ENCODE measurements around the gene ABHD11.
"Not testable (repeated sequence)": the region's sequence is repeated elsewhere in the genome, so short reads cannot be mapped to it uniquely, and the experiment has no call there.

Gene ABHD11

DNA sequence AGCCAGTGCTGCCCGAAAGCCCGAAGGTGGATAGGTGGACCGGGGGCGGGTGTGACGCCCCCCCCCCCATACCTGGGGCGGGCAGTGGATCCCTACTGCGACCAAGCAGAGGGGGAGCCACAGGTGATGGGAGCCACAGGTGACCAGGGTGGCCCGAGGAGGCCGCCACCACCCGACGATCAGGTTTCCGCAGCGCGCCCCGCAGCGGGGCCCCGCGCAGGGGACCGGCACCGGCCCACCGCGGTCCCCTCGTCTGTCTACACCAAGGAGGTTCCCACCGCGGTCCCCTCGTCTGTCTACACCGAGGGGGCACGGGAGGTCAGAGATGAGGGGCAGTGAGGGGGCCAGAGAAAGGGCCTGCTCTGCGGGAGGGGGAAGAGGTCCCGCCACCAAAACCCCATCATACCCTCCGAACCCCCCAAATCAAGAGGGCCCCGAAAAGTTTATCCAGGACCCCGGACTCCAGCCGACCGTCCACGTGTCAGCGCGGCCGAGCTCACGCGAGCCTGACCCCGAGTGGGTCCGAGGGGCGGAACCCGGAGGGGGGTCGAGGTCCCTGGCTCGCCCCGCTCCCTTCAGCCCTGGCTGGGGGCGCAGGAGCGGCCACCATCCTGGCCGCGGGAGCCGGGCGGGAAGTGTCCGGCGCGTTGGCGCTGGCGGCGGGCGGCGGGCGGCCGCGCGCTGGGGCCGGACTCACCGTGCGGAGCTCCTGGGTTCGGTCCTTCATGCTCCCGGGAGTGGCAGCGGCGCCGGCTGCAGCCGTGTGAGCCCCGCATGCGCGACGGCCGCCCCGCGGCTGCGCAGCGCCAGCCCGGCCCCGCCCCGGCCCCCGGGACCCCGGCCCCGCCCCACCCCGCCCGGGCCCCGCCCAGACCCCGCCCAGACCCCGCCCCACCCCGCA lies 19.4 kb downstream of the ABHD11 start, which contains the start of gene STX1A:
TSS of gene STX1A (minus strand) at position 765 of the 901 bp plus-strand sequence. CDS start at position 727, 38 bp downstream.
- DNase-seq (ENCODE audit: low spot score), result peak; percentile 60

DNA sequence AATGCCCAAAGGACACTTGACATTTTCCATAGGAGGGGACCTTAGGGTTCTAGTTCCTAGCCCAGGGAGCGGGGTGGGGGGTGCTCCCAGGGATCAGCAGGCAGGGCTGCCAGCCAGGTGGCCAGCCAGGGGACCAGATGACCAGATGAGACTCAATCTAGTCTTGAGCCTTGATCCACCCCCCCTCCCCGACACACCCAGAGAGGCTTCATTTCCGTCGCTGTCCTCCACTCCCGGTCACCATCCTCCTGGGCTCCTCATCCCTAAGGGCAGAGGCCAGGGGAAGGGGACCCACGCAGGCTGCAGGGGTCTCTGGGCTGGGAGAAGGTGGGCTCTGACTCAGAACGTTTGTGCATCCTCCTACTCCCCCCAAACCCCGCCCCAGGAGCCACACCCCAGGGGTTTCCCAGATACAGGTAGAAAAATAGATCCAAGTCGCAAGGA lies 20.1 kb downstream of the ABHD11 start:
- DNase-seq (ENCODE audit: low spot score), result no peak

DNA sequence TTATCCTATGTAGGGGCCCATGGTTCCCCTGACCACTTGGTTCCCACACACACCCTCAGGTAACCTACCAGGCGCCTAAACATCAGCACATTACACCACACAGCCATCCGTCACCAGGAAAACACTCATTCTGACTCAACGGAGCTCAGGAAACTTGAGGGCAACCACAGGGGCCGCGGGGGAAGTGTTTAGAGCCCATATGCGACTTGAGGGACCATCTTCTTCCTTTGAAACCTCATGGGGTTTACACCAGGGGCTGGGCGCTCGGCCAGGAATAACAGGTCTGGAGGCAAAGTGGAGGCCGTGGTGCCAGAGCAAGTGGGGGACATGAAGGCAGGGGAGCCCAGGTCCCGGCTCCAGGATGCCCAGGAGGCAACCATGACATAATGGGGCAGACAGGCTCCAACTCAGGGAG lies 20.6 kb downstream of the ABHD11 start:
- DNase-seq (ENCODE audit: low spot score), result no peak

DNA sequence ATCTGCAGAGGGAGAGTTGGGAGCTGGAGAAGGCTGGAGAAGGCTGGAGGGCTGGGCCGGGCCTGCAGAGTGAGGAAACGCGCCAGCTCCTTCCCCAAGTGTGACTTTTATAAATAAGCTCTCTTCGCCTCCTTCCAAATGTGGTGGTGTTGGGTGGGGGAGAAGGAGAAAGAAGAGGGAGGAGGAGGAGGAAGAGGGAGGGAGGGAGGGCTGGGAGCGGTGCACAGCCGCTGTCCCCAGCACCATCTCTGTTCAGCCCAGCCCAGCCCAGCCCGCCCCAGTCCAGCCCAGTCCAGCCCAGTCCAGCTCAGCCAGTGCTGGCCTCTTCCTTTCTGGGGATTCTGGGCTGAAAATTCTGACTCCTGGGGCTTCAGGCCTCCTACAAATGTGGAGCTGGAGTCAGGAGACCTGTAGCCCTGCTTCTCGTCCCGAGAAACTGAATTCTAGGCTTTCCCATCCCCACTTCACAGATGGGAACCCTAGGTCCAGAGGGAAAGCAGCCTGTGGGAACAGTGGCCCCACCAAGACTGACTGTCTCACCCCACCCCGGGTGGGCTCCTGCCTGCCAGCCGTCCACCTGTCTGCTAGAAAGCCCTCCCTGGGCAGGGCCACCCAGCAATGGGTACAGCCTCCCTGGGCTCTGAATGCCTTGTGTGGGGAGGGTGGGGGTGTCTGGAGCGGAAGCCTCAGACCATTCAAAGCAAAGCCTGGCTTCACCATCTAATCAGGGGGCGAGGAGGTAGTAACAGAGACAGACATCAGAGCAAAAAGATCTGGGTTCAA lies 21.4 kb downstream of the ABHD11 start:
- DNase-seq (ENCODE audit: low spot score), result no peak

DNA sequence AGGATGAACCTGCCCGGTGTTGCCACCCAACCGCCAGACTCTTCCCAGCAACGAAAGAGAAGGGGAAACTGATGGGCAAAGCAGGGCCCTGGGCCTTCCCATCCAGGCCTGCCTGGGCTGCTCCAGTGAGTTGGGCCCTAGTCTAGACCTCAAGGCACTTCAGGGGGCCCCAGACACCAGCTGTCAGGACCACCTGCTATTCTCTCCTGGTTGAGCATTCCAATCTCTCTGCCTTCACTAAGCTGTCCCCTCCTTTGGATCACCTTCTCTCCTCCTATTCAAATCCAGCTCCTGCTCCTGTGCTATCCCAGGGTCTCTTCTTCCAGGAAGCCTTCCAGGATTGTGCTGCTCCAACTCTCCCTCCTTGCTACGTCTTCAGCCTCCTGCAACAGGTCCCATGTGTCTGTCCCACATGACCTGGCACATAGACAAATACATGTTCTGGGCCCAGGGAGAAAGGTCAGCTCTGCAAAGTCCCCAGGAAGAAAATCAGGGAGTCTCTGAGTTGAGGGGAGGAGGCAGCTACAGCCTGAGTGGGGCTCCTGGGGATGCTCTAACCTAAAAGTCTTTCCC lies 22.2 kb downstream of the ABHD11 start:
- DNase-seq (ENCODE audit: low spot score), result no peak

DNA sequence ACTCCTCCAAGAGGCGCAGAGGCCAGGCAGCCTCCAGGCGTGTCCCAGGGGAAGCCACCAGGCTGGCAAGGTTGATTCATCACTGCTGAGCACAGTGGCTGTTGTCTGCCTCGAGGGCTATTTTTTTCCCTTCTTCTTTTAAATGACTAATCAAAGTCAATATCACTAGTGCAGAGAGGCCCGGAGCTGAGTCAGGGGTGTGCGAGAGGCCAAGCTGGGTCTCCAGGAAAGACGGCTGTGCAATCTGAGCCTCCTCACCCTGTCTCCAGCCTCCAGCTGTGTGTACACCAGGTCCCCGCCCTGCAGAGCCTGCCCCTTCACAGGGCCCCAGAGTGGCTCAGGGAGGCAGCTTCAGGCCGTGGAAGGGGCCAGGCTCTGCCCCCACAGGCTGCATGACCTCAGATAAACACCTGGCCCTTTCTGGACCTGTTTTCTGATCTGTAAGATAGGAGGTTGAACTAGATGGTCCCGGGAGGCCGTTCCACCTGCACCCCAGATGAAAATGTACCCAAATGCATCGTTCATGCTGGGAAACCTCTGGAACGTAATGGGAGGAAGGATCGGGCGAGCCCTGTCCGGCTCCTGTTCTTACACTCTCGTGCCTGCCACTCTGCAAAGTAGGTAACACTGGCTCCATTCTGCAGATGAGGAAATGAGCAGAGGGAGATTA lies 22.8 kb downstream of the ABHD11 start:
- no peak for DNase-seq (ENCODE audit: low spot score)

DNA sequence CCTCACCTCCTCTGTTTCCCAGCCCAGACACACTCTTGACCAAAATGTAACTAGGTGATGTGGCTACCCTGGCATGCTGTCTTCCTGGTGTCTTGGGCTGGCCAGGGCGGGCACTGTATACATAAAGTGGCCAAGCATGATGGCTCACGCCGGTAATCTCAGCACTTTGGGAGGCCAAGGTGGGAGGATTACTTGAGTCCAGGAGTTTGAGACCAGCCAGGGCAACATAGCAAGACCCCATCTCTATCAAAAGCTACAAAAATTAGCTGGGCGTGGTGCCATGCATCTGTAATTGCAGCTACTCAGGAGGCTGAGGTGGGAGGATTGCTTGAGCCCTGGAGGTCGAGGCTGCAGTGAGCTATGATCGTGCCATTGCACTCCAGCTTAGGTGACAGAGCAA lies 25.3 kb downstream of the ABHD11 start:
- not testable (repeated sequence) for DNase-seq (ENCODE audit: low spot score)

DNA sequence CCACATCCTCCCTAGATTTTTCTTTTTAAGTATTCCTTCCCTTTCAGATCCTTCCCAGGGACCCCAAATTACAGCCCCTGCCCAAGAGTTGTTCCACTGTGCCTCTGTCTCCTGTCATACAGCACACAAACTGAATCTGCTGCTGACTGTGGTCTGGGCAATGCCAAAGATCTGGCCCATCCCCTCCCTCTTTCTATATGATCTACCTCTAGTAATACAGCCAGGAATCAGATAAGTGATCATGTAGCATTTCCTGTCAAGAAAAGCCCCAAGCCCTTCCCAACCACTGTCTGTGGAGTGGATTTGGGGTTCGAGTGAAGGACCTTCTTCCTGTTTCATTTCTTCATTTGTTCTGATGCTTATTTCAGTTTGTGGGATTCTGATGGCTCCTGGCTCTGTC lies 25.8 kb downstream of the ABHD11 start:
- DNase-seq (ENCODE audit: low spot score), result no peak

DNA sequence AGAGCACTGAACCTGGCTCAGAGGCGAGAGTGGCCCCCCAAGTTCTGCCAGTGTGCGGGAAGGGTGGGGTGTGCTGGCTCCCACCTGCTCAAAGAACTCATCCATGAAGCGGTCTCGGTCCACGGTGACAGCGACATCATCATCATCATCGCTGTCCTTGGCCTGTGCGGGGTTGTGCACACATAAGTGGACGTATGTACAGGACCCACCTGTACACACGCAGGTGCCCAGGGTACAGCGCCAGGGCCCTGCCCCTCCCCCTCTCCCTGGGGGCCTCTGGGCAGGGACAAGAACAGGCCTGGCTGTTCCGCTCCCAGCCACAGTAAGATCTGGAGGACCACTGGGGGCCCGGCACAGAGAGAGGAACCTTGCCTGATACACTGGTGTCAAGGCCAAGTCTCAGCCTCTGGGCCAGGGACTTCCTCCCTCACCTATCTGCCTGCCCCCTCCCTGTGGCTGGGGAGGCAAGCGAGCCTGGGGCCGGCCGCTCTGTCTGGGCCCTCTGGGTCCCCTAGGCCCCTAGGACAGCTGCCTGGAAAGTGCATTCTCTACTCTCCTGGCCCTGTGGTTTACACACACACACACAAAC lies 29.5 kb downstream of the ABHD11 start:
- DNase-seq (ENCODE audit: low spot score), result no peak

DNA sequence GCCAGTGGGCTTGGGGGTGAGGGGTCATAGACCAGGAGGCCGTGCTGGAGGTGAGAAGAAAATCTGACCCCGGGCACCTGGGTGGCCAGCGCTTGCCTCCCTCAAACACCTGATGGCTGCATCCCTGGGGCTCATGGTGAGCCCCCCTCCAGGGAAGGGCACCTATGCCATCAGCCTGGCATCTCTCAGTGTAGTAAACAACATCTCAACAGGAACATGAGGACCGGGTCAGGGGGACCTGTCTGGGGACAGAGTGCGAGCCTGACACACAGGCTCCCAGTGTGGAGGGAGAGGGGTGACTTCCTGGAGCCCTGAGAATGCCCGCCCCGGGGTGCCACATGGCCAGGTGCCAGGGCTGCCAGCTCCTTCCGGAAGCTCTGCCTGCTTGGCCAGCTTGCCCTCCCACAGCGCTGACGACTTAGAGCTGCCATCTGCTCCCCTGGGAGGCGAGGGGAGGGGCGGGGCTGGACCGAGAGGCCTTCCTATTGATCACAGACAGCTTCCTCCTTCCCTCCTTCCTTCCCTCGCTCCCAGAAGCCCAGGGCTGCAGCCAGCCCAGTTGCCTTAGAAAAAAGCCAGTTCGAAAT lies 31.5 kb downstream of the ABHD11 start:
- no peak for DNase-seq (ENCODE audit: low spot score)

DNA sequence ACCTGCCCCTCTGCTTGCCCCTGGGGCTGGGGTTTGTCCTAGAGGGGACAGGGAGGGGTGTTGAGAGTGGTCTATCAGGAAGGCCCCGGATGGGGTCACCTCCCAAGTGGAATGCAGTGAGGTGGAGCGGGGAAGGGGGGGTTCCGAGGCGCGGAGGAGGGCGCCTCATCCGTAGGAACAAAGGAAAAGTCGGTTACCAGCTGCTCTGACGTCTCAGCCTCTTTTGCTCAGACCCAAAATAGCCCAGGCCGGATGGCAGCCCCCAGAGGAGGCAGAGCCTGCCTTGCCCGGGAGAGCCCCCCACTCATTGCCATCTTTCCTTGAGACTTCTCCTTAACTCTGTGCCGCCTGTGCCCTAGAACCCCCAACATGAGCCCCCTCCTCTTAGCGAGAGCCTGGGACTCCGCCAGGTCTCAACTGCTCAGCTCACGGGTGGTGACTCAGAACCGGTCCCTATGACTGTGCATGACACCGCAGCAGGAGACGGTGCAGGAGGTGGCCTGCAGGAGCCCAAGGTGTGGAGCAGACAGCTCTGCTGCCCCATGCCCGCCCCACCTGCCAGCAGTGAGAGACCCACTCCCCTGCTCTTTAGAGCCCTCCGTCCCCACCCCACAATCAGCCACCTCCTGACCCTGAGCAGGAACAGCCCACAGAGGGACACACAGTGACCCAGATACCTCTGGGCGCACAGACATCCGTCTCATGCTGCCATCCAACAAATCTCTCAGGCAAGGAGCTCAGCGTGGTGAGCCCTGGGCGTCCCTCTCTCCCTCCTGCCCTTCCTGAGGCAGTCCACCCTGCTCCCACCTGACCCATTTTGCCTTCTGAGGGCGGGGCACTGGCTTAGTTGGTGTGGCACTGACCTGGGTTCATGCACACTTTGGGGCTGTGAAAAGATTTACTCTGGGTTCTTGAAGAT lies 32.2 kb downstream of the ABHD11 start:
- DNase-seq (ENCODE audit: low spot score), result no peak

DNA sequence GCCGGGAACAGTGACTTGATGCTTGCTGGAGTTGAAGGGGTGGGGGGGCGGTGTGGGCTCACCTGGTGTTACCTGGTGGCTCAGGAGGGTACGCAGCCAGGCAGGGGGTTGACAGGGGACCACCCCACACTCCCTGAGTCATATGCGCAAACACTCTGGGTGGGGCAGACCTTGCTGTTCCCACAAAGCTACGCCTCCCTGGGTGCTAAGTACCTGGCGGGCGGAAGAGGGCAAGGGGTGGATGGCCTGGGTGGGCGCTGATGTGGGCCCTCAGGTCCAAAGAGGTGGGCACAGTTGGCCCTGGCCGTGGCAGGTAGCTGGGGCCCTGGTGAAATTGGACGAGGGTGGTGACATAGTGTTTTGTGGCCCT lies 33.1 kb downstream of the ABHD11 start:
- no peak for DNase-seq (ENCODE audit: low spot score)

DNA sequence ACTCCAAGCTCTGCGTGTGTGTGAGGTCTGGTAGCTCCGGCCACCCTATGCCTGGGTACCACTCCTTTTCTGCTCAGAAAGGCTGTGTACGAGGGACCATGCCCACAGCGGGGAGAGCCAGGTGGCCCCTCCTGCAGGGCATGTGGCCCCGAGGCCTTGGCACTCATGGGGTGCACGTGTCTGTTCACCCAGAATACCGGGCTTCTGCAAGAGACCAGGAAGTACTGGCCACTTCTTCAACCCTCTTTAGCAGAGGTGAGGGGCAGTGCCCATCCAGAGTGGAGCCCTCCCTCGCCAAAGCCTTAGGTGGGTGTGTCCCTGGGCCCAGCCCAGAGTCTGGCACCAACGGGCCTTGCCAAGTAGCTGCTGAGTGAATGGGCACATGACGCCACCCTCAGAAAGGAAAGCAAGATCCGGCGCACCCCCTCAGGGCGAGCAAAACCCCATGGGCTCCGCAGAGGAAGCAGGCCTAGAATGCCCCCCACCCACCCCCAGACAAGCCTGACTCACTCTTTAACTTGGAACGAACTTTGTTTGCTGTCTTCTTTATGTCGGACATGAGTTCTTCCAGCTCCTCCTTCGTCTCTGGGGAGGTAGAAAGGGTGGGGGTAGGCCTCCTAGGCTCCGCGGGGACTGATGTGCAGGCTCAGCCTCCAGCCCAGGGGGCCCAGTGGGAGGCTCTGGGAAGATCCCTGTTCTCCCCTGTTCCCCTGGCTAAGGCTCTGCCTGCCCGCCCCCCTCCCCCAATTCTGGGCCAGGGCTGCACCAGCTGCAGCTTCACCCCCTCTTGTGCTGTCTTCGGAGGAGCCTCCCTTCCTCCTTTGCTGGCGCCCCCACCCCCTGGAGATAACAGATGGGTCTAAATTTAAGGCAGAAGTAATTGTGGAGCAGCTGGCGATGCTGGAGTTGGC lies 33.7 kb downstream of the ABHD11 start:
- DNase-seq (ENCODE audit: low spot score), result no peak

DNA sequence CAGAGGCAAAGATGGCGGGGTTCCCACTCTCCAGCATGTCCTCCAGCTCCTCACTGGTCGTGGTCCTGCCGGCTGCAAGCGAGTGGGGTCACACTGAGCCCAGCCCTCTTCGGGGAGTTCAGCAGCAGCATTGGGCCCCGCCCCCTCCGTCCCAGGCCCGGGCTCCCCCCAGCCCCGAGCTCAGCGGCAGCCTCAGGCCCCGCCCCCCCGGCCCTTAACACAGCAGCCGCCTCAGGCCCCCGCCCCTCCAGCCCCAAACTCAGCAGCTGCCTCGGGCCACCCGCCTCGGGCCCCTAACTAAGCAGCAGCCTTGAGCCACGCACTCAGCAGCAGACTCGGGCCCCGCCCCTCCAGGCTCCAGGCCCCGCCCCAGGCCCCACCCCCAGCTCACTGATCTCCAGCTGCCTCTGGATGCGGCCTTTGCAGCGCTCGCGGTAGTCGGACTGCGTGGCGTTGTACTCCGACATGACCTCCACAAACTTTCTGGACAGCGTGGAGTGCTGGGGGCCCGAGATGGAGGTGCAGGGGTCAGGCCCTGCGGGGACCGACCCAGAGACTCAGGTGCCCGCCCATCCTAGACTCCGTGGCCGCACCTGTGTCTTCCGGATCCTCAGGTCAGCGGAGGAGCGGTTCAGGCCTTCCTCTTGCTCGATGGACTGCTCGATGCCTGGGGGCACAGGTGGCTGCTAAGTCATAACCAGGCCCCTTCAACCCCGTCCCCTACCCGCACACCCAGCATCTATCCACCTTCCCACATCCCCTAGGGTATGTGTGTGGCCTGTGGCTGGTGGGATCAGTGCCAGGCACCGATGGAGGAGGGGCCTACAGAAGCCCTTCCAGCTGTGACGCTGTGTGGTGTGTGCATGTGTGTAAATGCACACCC lies 34.6 kb downstream of the ABHD11 start:
- no peak for DNase-seq (ENCODE audit: low spot score)

DNA sequence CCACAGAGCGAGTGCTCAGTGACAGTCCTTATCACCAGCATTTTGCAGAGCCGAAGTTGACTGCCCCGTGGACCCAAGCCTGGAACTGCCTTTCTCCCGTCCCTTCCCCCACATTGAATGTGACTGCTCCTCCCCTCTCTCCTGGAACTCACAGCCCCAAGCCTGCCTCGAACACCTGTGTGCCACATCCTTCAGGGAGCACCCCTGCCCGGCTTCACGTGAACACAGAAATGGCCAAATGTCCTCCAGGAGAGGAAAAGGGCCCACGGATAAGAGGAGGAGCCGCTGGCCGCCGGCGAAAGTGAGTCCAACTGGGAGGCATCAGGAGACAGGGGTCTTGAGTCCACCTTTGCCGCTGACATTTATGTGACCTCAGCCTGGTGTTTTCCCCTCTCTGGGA lies 35.4 kb downstream of the ABHD11 start:
- DNase-seq (ENCODE audit: low spot score), result no peak

DNA sequence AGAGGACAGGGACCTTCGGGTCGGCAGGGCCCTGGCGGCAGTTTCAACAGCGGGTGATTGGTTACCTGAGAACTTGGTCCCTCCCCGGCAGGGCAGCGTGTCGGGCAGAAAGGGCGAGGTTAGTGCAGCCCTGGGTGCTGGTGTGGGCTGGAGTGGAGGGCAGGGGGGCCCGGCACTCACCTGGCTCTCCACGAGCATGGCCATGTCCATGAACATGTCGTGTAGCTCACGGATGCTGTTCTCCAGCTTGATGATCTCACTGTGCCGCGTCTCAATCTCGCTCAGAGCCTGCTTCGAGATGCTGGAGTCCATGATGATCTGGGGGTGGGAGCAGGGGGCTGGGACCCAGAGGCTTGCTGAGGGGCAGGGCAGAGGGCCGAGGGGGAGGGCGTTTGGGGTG lies 35.9 kb downstream of the ABHD11 start:
- no peak for DNase-seq (ENCODE audit: low spot score)

DNA sequence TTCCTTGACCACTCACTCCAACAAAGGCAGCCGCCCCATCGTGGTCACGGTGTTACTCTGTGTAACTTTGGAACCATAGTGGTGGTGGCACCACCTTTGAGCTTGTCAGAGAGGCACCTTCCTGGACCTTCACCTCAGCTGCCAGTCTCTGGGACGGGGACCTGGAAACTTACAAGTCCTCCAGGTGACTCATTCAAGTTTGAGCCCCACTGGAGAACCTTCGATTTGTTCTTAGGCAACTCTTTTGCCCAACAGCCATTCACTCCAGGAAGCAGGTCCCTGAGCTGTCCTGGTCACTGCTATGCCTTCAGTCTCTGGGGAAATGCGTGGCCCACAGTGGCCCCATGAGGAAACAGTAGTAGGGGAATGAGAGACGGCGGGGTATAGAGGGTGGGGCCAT lies 36.4 kb downstream of the ABHD11 start:
- DNase-seq (ENCODE audit: low spot score), result no peak

DNA sequence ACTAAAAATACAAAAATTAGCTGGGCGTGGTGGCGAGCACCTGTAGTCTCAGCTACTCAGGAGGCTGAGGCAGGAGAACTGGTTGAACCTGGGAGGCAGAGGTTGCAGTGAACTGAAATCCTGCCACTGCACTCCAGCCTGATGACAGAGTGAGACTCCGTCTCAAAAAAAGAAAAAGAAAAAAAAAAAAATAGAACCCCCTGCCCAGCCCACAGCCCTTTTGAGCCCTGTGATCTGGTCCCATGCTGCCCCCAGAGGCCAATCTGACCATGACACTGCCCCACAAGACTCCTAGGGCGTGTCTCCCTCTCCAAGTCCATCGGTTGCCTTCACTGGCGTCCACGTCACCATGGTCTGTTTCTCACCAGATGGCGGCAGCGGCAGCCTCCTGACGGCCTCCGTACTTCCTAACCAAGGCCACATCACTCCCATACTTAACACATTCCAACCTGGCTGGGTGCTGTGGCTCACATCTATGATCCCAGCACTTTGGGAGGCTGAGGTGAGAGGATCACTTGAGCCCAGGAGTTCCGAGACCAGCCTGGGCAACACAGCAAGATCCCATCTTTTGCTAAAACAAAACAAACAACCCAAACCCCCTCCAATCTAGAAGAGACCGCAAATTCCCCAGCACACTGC lies 37.1 kb downstream of the ABHD11 start:
- peak; percentile 50 for DNase-seq (ENCODE audit: low spot score)
